Tongue (tissue), 2 donors: Measurements from ENCODE around the gene GPR142. TPM values are rescaled to one million over a fixed set of nuclear protein-coding genes. Genes with fewer than 3 reads are reported as not detected.
"Not testable (repeated sequence)": the region's sequence is repeated elsewhere in the genome, so short reads cannot be mapped to it uniquely, and the experiment has no call there.

Experiments
- DNase-seq: peaks from one replicate; pipeline ENCODE4 v3.0.0-alpha.2; 2015
- total RNA-seq: library from RNA; depleted of rRNA; stranded (reverse); fragments of >200 nt; gene quantifications from one replicate; pipeline ENCODE4 v1.2.3, GENCODE V29; 2014

GPR142 gene
- total RNA-seq, 1 donor from 2014 or later: not detected

DNA sequence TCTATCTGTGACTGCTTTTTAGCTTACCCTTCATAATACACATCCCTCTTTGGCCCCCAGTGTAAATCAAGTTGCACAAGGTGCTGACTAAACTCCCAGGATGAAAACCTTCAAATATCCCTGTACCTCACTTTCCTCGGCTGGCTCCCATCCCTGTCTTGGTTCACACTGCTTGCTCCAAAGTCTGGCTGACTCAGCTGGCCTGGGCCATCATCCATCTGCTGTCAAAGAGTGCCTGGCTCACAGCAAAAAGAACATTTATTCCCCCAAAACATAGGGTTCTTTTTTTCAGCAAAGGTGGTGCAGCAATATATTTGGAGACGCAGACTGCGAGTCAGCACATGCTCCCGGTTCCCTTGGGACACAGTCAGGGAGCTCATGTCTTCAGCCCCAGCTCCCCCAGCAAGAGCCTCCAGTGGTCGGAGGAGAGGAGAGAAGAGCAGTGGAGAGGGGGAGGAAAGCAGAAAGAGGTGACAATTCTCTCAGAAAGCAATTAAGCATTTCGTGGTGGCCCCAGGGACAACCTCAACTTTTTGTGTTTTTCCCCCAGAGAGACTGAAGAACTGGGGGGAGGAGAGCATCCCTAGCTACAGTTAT is 26.1 kb downstream of the GPR142 start:
- peak; percentile 51 for DNase-seq

GRCh38 chr17:74394275-74394950 is 27.1 kb downstream of the GPR142 start:
- peak; percentile 24 for DNase-seq

- peak; percentile 35 for DNase-seq
These were observed 27.7 kb downstream of the GPR142 start for GRCh38 chr17:74394977-74395376.

DNA sequence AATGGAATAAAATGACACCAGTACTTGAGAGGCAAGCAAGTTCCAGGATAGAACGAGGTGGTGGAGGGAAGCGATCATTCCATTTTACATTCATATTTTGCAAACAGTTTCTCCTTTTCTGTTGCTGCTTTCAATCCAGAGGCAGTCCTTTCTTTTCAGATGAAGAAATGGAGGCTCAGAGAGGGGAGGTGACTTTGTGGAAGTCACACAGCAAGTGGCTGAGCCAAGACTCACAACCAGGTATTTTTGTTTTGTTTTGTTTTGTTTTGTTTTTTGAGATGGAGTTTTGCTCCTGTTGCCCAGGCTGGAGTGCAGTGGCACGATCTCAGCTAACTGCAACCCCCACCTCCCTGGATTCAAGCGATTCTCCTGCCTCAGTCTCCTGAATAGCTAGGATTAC is 29.3 kb downstream of the GPR142 start:
- no peak for DNase-seq

DNA sequence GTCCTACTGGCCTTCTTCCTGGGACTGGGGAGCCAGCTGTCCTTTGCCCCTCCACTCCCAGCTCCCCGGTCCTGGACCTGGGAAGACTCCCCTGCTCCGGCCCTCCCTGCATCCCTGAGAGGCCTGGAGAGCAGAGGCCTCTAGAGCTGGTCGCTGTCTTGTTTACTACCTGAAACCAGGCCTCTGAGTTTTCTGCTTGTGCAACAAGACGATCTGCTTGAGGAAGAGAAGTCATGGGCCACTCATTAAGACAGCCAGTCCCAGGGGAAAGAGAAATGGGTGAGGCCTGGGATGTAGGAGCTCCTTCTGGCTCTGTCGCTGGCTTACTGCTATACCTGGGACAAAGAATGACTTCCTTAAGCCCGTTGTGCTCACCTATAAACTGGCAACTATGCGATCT is 34.7 kb downstream of the GPR142 start:
- no peak for DNase-seq

DNA sequence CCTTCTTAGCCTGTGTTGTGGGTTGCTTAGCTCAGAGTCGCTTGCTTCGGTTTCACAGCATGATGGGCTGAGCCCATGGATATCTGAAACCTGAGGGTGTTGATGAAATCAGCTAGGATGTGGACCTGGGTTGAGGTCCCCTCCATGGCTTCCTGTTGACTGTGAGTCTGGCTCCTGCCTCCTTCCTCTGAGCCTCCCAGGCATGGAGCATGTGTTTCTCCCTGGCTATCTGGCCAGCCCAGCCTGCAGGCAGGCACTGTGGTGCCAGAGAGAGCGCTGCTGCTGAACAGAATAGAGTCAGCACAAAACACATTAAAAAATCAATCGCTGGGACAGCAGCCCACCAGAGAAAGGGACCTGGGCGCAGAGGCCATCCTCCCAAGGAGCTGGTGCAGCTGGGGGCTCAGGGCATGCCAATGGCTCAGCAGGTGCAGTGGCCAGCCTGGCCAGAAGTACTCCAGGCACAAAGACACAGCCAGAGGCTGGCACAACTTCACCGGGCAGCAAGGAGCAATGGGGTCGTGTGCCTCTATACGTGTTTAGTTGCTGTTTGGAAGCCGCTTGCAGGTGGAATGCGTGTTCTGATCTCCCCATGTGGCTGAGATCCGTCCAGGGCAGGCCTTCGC is 36.3 kb downstream of the GPR142 start:
- DNase-seq: no peak

- no peak for DNase-seq
These were observed 36.9 kb downstream of the GPR142 start for GRCh38 chr17:74404218-74404617.

- DNase-seq: no peak
These were observed 37.5 kb downstream of the GPR142 start for GRCh38 chr17:74404789-74405188.

- not testable (repeated sequence) for DNase-seq
These were observed 38.0 kb downstream of the GPR142 start for GRCh38 chr17:74405311-74405710.

- no peak for DNase-seq
These were observed 40.1 kb downstream of the GPR142 start for GRCh38 chr17:74407384-74407783.

DNA sequence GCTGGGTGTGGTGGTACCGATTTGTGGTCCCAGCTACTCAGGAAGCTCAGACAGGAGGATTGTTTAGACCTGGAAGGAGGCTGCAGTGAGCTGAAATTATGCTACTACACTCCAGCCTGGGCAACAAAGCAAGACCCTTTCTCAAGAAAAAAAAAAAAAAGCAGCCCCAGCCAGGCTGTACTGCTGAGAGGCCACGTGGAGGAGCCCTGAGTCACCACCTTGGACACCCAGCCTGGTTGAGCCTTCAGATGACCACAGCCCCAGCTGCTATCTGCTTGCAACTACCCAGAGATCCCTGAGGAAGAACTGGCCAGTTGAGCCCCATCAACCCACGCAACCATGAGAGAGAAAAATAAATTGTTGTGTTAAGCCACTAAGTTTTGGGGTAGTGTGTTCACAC is 41.0 kb downstream of the GPR142 start:
- DNase-seq: no peak

DNA sequence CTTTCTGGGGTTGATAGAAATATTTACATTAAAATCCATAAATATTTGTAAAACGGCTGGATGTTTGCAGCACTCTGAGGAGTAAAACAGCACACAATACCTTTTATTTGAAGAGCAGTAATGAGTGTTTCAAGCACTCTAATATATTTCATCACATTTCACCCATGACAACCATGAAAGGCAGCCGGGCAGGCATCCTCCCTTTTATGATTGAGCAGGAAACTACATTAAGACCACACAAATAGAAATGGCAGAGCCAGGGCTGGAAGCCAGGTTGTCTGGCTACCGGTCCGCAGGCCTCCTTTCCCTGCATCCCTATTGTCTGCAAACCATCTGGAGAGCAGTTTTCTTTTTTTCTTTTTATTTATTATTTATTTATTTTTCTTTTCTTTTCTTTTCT is 41.5 kb downstream of the GPR142 start:
- DNase-seq: no peak

- DNase-seq: no peak
These were observed 42.7 kb downstream of the GPR142 start for GRCh38 chr17:74410001-74410443.

GRCh38 chr17:74412581-74412980 is 45.3 kb downstream of the GPR142 start:
- DNase-seq: no peak

GRCh38 chr17:74413491-74413890 is 46.2 kb downstream of the GPR142 start:
- DNase-seq: no peak

GRCh38 chr17:74414510-74414909 is 47.2 kb downstream of the GPR142 start:
- no peak for DNase-seq

GRCh38 chr17:74415608-74416396 is 48.5 kb downstream of the GPR142 start:
- no peak for DNase-seq

GRCh38 chr17:74417178-74418045 is 50.1 kb downstream of the GPR142 start:
- peak; percentile 48 for DNase-seq

GRCh38 chr17:74419928-74420411 is 52.7 kb downstream of the GPR142 start:
- no peak for DNase-seq
